ENCODE results near the gene EPB41L4A. TPM values are rescaled to one million over a fixed set of nuclear protein-coding genes. Genes with fewer than 3 reads are reported as not detected.

Gene EPB41L4A
- total and polyA plus RNA-seq, 9 donors, result 2.7 to 12.3 (median 7.9) TPM

GRCh38 chr5:112329419-112330090 is 89.5 kb downstream of the EPB41L4A start:
- no peaks in the 10 kb centered on the region for H3K4me1 ChIP-seq (ENCODE audit: insufficient read depth)
- TF ChIP-seq POLR2A (IDR thresholded peaks at IDR 0.05) (no peak), EP300 (IDR thresholded peaks at IDR 0.05) (no peak)
- TF ChIP-seq, protein P1, sequence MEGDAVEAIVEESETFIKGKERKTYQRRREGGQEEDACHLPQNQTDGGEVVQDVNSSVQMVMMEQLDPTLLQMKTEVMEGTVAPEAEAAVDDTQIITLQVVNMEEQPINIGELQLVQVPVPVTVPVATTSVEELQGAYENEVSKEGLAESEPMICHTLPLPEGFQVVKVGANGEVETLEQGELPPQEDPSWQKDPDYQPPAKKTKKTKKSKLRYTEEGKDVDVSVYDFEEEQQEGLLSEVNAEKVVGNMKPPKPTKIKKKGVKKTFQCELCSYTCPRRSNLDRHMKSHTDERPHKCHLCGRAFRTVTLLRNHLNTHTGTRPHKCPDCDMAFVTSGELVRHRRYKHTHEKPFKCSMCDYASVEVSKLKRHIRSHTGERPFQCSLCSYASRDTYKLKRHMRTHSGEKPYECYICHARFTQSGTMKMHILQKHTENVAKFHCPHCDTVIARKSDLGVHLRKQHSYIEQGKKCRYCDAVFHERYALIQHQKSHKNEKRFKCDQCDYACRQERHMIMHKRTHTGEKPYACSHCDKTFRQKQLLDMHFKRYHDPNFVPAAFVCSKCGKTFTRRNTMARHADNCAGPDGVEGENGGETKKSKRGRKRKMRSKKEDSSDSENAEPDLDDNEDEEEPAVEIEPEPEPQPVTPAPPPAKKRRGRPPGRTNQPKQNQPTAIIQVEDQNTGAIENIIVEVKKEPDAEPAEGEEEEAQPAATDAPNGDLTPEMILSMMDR (IDR thresholded peaks at IDR 0.05), result no peak
- DNase-seq, result no peak
- H3K9me3 ChIP-seq, result no peaks in the 10 kb centered on the region
- H3K27ac ChIP-seq, result no peak overlapping the region
- H3K36me3 ChIP-seq, result no peaks in the 10 kb centered on the region
- no peaks in the 10 kb centered on the region for H3K27me3 ChIP-seq
- H3K4me3 ChIP-seq, result no peak overlapping the region
- intact Hi-C loops (cut with DNase I), result no loop called here
- WGBS, 3 donors, result 33 to 48% (median 37%) methylated on average over 5 of the region's 5 CpGs

GRCh38 chr5:112323166-112323565 is 95.9 kb downstream of the EPB41L4A start:
- intact Hi-C loops (cut with DNase I), result no loop called here
- no peaks in the 10 kb centered on the region for H3K27me3 ChIP-seq
- H3K27ac ChIP-seq, result no peak overlapping the region
- H3K9me3 ChIP-seq, result no peaks in the 10 kb centered on the region
- H3K36me3 ChIP-seq, result no peaks in the 10 kb centered on the region
- H3K4me3 ChIP-seq, result no peak overlapping the region
- TF ChIP-seq, protein P1 (IDR thresholded peaks at IDR 0.05), result no peak
- no peak for TF ChIP-seq EP300 (IDR thresholded peaks at IDR 0.05)
- no peak for TF ChIP-seq POLR2A (IDR thresholded peaks at IDR 0.05)
- no peak for DNase-seq
- H3K4me1 ChIP-seq (ENCODE audit: insufficient read depth), result no peaks in the 10 kb centered on the region

DNA sequence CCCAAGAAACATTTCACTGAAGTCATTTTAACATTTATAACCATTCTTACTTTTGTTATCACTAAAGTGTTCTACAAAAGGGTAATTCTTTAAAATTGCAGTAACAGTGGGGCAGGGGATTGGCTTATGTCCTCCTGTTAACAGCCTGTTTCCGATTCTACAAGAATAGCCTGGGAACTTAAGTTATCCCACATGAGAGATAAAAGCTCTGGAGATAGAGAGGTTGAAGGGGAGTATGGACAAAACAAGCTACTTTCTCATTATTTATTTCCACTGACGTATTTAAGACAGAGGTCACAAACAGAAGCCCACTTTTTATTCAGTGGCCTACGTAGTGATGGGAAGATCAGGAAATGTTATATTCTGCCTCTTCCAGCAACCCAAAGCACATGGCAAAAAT is 98.7 kb downstream of the EPB41L4A start:
- H3K4me1 ChIP-seq (ENCODE audit: insufficient read depth), result no peaks in the 10 kb centered on the region
- no peaks in the 10 kb centered on the region for H3K9me3 ChIP-seq
- H3K27me3 ChIP-seq, result no peaks in the 10 kb centered on the region
- no peak for DNase-seq
- no peak overlapping the region for H3K27ac ChIP-seq
- 57 to 65% (median 61%) methylated on average over 3 of the region's 3 CpGs for WGBS, 3 donors
- no peaks in the 10 kb centered on the region for H3K36me3 ChIP-seq
- TF ChIP-seq POLR2A (IDR thresholded peaks at IDR 0.05), result no peak
- TF ChIP-seq, protein P1 (IDR thresholded peaks at IDR 0.05), result no peak
- TF ChIP-seq EP300 (IDR thresholded peaks at IDR 0.05), result no peak
- intact Hi-C loops (cut with DNase I), result no loop called here
- no peak overlapping the region for H3K4me3 ChIP-seq

GRCh38 chr5:112318346-112318745 is 100.7 kb downstream of the EPB41L4A start:
- Histone ChIP-seq H3K4me1 (ENCODE audit: insufficient read depth) (no peaks in the 10 kb centered on the region), H3K9me3 (no peaks in the 10 kb centered on the region), H3K36me3 (no peaks in the 10 kb centered on the region), H3K4me3 (no peak overlapping the region), H3K27me3 (no peaks in the 10 kb centered on the region), H3K27ac (no peak overlapping the region)
- intact Hi-C loops (cut with DNase I), result loop anchor here in 1 of 4 donors (5.0 kb wide), 1 partner anchor 1959 kb away; no protein-coding TSS in a partner anchor
- no peak for DNase-seq
- TF ChIP-seq, protein P1 (IDR thresholded peaks at IDR 0.05), result no peak
- TF ChIP-seq EP300 (IDR thresholded peaks at IDR 0.05) (no peak), POLR2A (IDR thresholded peaks at IDR 0.05) (no peak)
- WGBS, 3 donors, result 36 to 60% (median 48%) methylated on average over 2 of the region's 2 CpGs

All from ovary (tissue), 9 donors.